Measurements from ENCODE around the gene MYF5. TPM values are rescaled to one million over a fixed set of nuclear protein-coding genes. Genes with fewer than 3 reads are reported as not detected.

MYF5 gene
- total RNA-seq, 1 donor from 2014 or later, result not detected

GRCh38 chr12:80700327-80700726, 16.4 kb upstream of the MYF5 start:
- no peak for TF ChIP-seq CTCF (IDR thresholded peaks at IDR 0.05; ENCODE audit: borderline replicate concordance)
- Histone ChIP-seq H3K27ac (replicated peaks) (no peak overlapping the region), H3K27me3 (ENCODE audit: low read depth) (no peaks in the 10 kb centered on the region), H3K4me1 (peaks cover 14% of the 10 kb centered on the region), H3K4me3 (no peak overlapping the region), H3K36me3 (no peaks in the 10 kb centered on the region), H3K9me3 (replicated peaks) (no peaks in the 10 kb centered on the region)
- no peak for DNase-seq
- intact Hi-C loops (cut with micrococcal nuclease), result no loop called here

GRCh38 chr12:80701388-80701787, 15.3 kb upstream of the MYF5 start:
- DNase-seq, result no peak
- Histone ChIP-seq H3K9me3 (replicated peaks) (no peaks in the 10 kb centered on the region), H3K4me3 (no peak overlapping the region), H3K4me1 (peaks cover 14% of the 10 kb centered on the region), H3K27me3 (ENCODE audit: low read depth) (no peaks in the 10 kb centered on the region), H3K36me3 (no peaks in the 10 kb centered on the region), H3K27ac (replicated peaks) (no peak overlapping the region)
- intact Hi-C loops (cut with micrococcal nuclease), result no loop called here
- TF ChIP-seq CTCF (IDR thresholded peaks at IDR 0.05; ENCODE audit: borderline replicate concordance), result no peak

DNA sequence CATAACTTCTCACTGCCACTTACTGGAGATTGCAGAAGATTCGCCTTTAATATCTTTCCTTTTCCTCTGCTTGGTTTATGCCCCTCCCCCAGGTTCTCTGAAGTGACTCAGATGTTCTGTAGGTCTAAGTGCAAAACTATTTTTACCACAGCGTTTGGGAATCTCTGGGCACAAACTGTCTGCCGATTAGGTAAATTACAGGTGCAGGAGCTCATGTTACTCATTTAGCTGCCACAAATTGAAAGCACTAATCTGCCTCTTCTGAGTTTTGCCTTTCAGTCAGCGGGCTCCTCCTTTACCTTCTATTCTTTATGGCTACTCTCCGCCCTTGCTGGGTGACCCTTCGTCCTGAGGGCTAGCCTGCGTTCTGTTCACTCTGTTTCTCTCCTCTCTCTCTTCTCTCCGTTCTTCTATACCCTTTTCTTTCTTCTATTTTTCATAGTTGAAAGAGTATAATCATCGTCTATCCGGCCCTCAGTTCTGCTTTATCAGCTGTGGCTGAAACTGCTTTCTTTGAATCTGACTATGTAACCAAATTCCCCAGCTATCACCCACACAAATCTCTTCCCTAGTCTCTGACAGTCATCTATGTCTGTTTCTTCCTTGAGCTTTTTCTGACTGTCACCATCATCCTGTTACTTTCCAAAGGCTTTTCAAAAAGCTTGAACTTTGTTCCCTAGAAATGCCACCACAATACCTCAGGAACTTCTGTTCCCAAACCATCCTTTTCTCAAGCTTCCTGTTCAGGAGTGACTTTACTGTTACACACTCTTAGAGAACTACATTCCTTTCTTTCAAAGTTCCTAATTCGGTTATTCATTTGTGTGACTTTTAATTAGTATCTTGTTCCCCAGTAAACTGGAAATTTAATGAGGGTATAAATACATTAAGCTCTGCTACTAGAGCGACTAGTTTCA, 13.6 kb upstream of the MYF5 start:
- Histone ChIP-seq H3K36me3 (no peaks in the 10 kb centered on the region), H3K27ac (replicated peaks) (peak overlapping the region; percentile 67), H3K4me1 (peaks cover 14% of the 10 kb centered on the region), H3K4me3 (peak overlapping the region; percentile 48), H3K27me3 (ENCODE audit: low read depth) (peaks cover 9% of the 10 kb centered on the region), H3K9me3 (replicated peaks) (no peaks in the 10 kb centered on the region)
- no peak for DNase-seq
- no peak for TF ChIP-seq CTCF (IDR thresholded peaks at IDR 0.05; ENCODE audit: borderline replicate concordance)
- intact Hi-C loops (cut with micrococcal nuclease), result no loop called here

- H3K36me3 ChIP-seq, result no peaks in the 10 kb centered on the region
- peaks cover 14% of the 10 kb centered on the region for H3K4me1 ChIP-seq
- TF ChIP-seq CTCF (IDR thresholded peaks at IDR 0.05; ENCODE audit: borderline replicate concordance), result no peak
- no peak overlapping the region for H3K27ac ChIP-seq (replicated peaks)
- DNase-seq, result no peak
- no peak overlapping the region for H3K4me3 ChIP-seq
- intact Hi-C loops (cut with micrococcal nuclease), result no loop called here
- H3K9me3 ChIP-seq (replicated peaks), result no peaks in the 10 kb centered on the region
- peaks cover 21% of the 10 kb centered on the region for H3K27me3 ChIP-seq (ENCODE audit: low read depth)
Measured at GRCh38 chr12:80704420-80704819, 12.3 kb upstream of the MYF5 start.

DNA sequence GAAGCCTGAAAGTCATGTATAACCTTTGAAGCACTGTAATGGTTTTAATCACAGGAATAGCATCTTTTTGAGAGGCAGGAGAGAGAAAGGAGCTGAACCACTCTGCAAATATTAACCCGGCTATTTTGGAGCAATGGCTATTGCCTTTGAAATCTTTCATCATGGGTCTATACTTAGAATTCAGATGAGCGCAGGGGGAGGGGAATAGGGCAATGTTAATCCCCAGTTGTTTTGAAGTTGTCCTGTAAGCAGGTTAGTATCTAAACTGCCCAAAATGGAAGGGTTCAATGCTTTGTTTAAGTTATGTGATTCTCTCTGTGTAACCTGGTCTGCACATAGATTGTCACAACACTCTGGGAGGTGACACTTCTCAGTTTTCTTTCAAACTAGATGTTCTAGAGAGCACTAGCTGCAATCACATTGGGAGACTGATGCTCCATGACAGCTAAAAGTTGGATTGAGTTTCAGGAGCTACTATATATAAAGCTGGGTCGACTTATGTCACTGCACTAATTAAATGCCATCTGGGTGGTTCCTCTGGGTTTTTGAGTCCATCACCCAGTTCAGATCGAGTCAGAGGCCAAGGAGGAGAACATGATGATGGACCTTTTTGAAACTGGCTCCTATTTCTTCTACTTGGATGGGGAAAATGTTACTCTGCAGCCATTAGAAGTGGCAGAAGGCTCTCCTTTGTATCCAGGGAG, 9.4 kb upstream of the MYF5 start, which contains the start of gene MYF6:
MYF6 (plus strand) TSS at position 509 of the 704 bp plus-strand sequence; CDS start at position 595, 86 bp downstream.
- Histone ChIP-seq H3K4me3 (peak within 1 kb of the TSS; percentile 48), H3K36me3 (no peaks in the 10 kb centered on the region), H3K9me3 (replicated peaks) (no peaks in the 10 kb centered on the region), H3K27me3 (ENCODE audit: low read depth) (peaks cover 49% of the 10 kb centered on the region), H3K4me1 (peaks cover 12% of the 10 kb centered on the region), H3K27ac (replicated peaks) (no peak within 1 kb of the TSS)
- TF ChIP-seq CTCF (IDR thresholded peaks at IDR 0.05; ENCODE audit: borderline replicate concordance), result no peak
- intact Hi-C loops (cut with micrococcal nuclease), result no loop called here
- DNase-seq, result no peak
